GM13977 (cell line): ENCODE results near the gene SFRP5.

ENCODE experiments used
- DNase-seq: peaks from one replicate; pipeline ENCODE4 v3.0.0; 2012; ENCODE audit warnings: low spot score
- CTCF ChIP-seq: IDR thresholded peaks from 2 replicates; pipeline ENCODE4 v1.5.1; 2012; ENCODE audit warnings: mild to moderate bottlenecking, control low read depth; ENCODE audit not compliant: insufficient read depth; ENCODE audit errors: extremely low read depth, missing control alignments
- in situ Hi-C: fragments of 300-500 bp; cut with MboI; formaldehyde crosslinking; loops from one replicate; pipeline ENCODE4 v1.12.0; 2022; ENCODE audit warnings: low sequenced_read_pairs, low pct_unique_long_range_greater_than_20kb, mixed read lengths, inconsistent platforms; ENCODE audit not compliant: unreplicated experiment

The SFRP5 gene

GRCh38 chr10:97771913-97772823 lies at the start of gene SFRP5:
TSS of gene SFRP5 (minus strand) at chr10:97771999. CDS start at chr10:97771833, 166 bp downstream.
- in situ Hi-C loops, result no loop called here
- no peak for DNase-seq
- TF ChIP-seq CTCF, result no peak

- no peak for TF ChIP-seq CTCF
- DNase-seq, result no peak
- in situ Hi-C loops, result no loop called here
These were observed 48.4 kb upstream of the SFRP5 start for GRCh38 chr10:97820096-97820704.

- no peak for DNase-seq
- in situ Hi-C loops, result no loop called here
- TF ChIP-seq CTCF, result no peak
These were observed 46.8 kb upstream of the SFRP5 start for GRCh38 chr10:97818572-97818971.

- in situ Hi-C loops, result no loop called here
- no peak for DNase-seq
- TF ChIP-seq CTCF, result no peak
These were observed 44.8 kb upstream of the SFRP5 start for GRCh38 chr10:97816609-97817008.

GRCh38 chr10:97814996-97815395 lies 43.2 kb upstream of the SFRP5 start:
- no peak for DNase-seq
- TF ChIP-seq CTCF, result no peak
- in situ Hi-C loops, result no loop called here

GRCh38 chr10:97813311-97813710 lies 41.5 kb upstream of the SFRP5 start:
- in situ Hi-C loops, result no loop called here
- no peak for TF ChIP-seq CTCF

More at GRCh38 chr10:97813311-97813710, 41.5 kb upstream of the SFRP5 start:
- DNase-seq, result no peak
